HUES48 (cell line): Measurements from ENCODE around the gene MTM1.
A peak's percentile ranks its signal among the peaks of the same experiment; 100 is the strongest.

Experiments
- H3K27ac ChIP-seq: one replicate; pipeline ENCODE4 v1.7.0; 2013; ENCODE audit warnings: low read depth, low read length, inconsistent platforms
- H3K27me3 ChIP-seq: 2 replicates; pipeline ENCODE4 v1.6.1; 2013; ENCODE audit warnings: mild to moderate bottlenecking, low read length; ENCODE audit not compliant: control insufficient read depth, insufficient read depth
- H3K36me3 ChIP-seq: 2 replicates; pipeline ENCODE4 v1.6.1; 2013; ENCODE audit warnings: low read length; ENCODE audit not compliant: control insufficient read depth, insufficient read depth
- H3K4me1 ChIP-seq: 2 replicates; pipeline ENCODE4 v1.6.1; 2013; ENCODE audit warnings: mild to moderate bottlenecking, low read length; ENCODE audit not compliant: control insufficient read depth, insufficient read depth
- H3K4me3 ChIP-seq: 2 replicates; pipeline ENCODE4 v1.5.1; 2013; ENCODE audit warnings: mild to moderate bottlenecking, low read depth, low read length
- H3K9ac ChIP-seq: 2 replicates; pipeline ENCODE4 v1.6.1; 2013; ENCODE audit warnings: mild to moderate bottlenecking, low read depth, low read length, moderate library complexity
- H3K9me3 ChIP-seq: 2 replicates; pipeline ENCODE4 v1.6.1; 2013; ENCODE audit warnings: low read length; ENCODE audit not compliant: control insufficient read depth, insufficient read depth

MTM1 gene

GRCh38 chrX:150693725-150694574 is 125.5 kb downstream of the MTM1 start:
- H3K27ac ChIP-seq: no peak overlapping the region
- H3K9me3 ChIP-seq: peaks cover 9% of the 10 kb centered on the region; the same call in 1 of the 2 replicates
- peak overlapping the region; percentile 78 for H3K4me3 ChIP-seq
- H3K9ac ChIP-seq: no peak overlapping the region
- peaks cover under 1% of the 10 kb centered on the region; the same call in 1 of the 2 replicates for H3K4me1 ChIP-seq
- H3K27me3 ChIP-seq: no peaks in the 10 kb centered on the region
- 0 out of 2 replicates have a peak, but pooled peaks cover under 1% of the 10 kb centered on the region for H3K36me3 ChIP-seq

- Histone ChIP-seq H3K27me3 (no peaks in the 10 kb centered on the region), H3K27ac (peak overlapping the region; percentile 11), H3K4me1 (no peaks in the 10 kb centered on the region), H3K9me3 (peaks cover 9% of the 10 kb centered on the region; the same call in 1 of the 2 replicates), H3K4me3 (no peak overlapping the region), H3K9ac (no peak overlapping the region), H3K36me3 (0 out of 2 replicates have a peak, but pooled peaks cover 6% of the 10 kb centered on the region)
Measured at GRCh38 chrX:150694738-150695410, 126.5 kb downstream of the MTM1 start.

- Histone ChIP-seq H3K4me1 (no peaks in the 10 kb centered on the region), H3K9me3 (peaks cover 5% of the 10 kb centered on the region), H3K36me3 (peaks cover 12% of the 10 kb centered on the region; the same call in 1 of the 2 replicates), H3K9ac (no peak overlapping the region), H3K4me3 (no peak overlapping the region), H3K27me3 (no peaks in the 10 kb centered on the region), H3K27ac (no peak overlapping the region)
Measured at GRCh38 chrX:150696331-150696730, 127.9 kb downstream of the MTM1 start.

GRCh38 chrX:150696866-150697265 is 128.4 kb downstream of the MTM1 start:
- H3K4me3 ChIP-seq: no peak overlapping the region
- no peaks in the 10 kb centered on the region for H3K4me1 ChIP-seq
- no peak overlapping the region for H3K9ac ChIP-seq
- peaks cover 10% of the 10 kb centered on the region for H3K9me3 ChIP-seq
- H3K27ac ChIP-seq: no peak overlapping the region
- peaks cover 12% of the 10 kb centered on the region; the same call in 1 of the 2 replicates for H3K36me3 ChIP-seq
- H3K27me3 ChIP-seq: no peaks in the 10 kb centered on the region

- Histone ChIP-seq H3K4me1 (no peaks in the 10 kb centered on the region), H3K27me3 (no peaks in the 10 kb centered on the region), H3K36me3 (peaks cover 12% of the 10 kb centered on the region; the same call in 1 of the 2 replicates), H3K27ac (no peak overlapping the region), H3K9me3 (peaks cover 10% of the 10 kb centered on the region), H3K4me3 (no peak overlapping the region), H3K9ac (no peak overlapping the region)
Measured at GRCh38 chrX:150697641-150698040, 129.2 kb downstream of the MTM1 start.

GRCh38 chrX:150698981-150699380 is 130.6 kb downstream of the MTM1 start:
- no peak overlapping the region for H3K4me3 ChIP-seq
- H3K9me3 ChIP-seq: peaks cover 13% of the 10 kb centered on the region
- no peak overlapping the region for H3K27ac ChIP-seq
- H3K27me3 ChIP-seq: no peaks in the 10 kb centered on the region
- no peaks in the 10 kb centered on the region for H3K4me1 ChIP-seq
- peaks cover 12% of the 10 kb centered on the region; the same call in 1 of the 2 replicates for H3K36me3 ChIP-seq
- no peak overlapping the region for H3K9ac ChIP-seq

GRCh38 chrX:150700107-150700506 is 131.7 kb downstream of the MTM1 start:
- Histone ChIP-seq H3K27me3 (no peaks in the 10 kb centered on the region), H3K9me3 (peaks cover 16% of the 10 kb centered on the region), H3K27ac (no peak overlapping the region), H3K4me1 (no peaks in the 10 kb centered on the region), H3K9ac (no peak overlapping the region), H3K36me3 (peaks cover 12% of the 10 kb centered on the region; the same call in 1 of the 2 replicates), H3K4me3 (no peak overlapping the region)

GRCh38 chrX:150701377-150701776 is 133.0 kb downstream of the MTM1 start:
- no peak overlapping the region for H3K9ac ChIP-seq
- H3K36me3 ChIP-seq: peaks cover 12% of the 10 kb centered on the region; the same call in 1 of the 2 replicates
- H3K4me1 ChIP-seq: no peaks in the 10 kb centered on the region
- H3K27me3 ChIP-seq: no peaks in the 10 kb centered on the region
- H3K27ac ChIP-seq: no peak overlapping the region
- peaks cover 17% of the 10 kb centered on the region for H3K9me3 ChIP-seq
- no peak overlapping the region for H3K4me3 ChIP-seq

GRCh38 chrX:150702966-150703694 is 134.7 kb downstream of the MTM1 start:
- Histone ChIP-seq H3K36me3 (peaks cover 12% of the 10 kb centered on the region; the same call in 1 of the 2 replicates), H3K9me3 (peaks cover 17% of the 10 kb centered on the region), H3K27ac (no peak overlapping the region), H3K4me3 (no peak overlapping the region), H3K27me3 (no peaks in the 10 kb centered on the region), H3K4me1 (no peaks in the 10 kb centered on the region), H3K9ac (no peak overlapping the region)

GRCh38 chrX:150703695-150703974 is 135.2 kb downstream of the MTM1 start:
- Histone ChIP-seq H3K27ac (no peak overlapping the region), H3K36me3 (peaks cover 12% of the 10 kb centered on the region; the same call in 1 of the 2 replicates), H3K9ac (no peak overlapping the region), H3K27me3 (no peaks in the 10 kb centered on the region), H3K9me3 (peaks cover 20% of the 10 kb centered on the region), H3K4me1 (no peaks in the 10 kb centered on the region), H3K4me3 (no peak overlapping the region)
